Natural killer cell (primary cell): ENCODE data around the gene MCF2L. TPM values are rescaled to one million over a fixed set of nuclear protein-coding genes. Genes with fewer than 3 reads are reported as not detected.

Experiments
- ATAC-seq, 3 donors: fragments of 150-1000 bp in 2 of 3; fragments of 200-7000 bp in 1 of 3; cut with Tn5 transposase; 1 replicate in 1 of 3; 2 replicates in 2 of 3; pipeline ENCODE4 v1.10.0; 2021; ENCODE audit warnings: mild to moderate bottlenecking in 2 of 3, moderate library complexity in 2 of 3
- DNase-seq, 2 donors: peaks; one replicate each; pipeline versions ENCODE4 v3.0.0 to v3.0.0-alpha.2; 2013 to 2021; ENCODE audit warnings: mixed read lengths in 1 of 2
- H3K27ac ChIP-seq: one replicate; pipeline ENCODE4 v1.5.1; 2013; ENCODE audit warnings: mild to moderate bottlenecking, low read length
- H3K27me3 ChIP-seq: one replicate; pipeline ENCODE4 v1.6.1; 2013; ENCODE audit warnings: low read length; ENCODE audit not compliant: control insufficient read depth, insufficient read depth
- H3K36me3 ChIP-seq: one replicate; pipeline ENCODE4 v1.6.1; 2013; ENCODE audit warnings: low read length; ENCODE audit not compliant: control insufficient read depth, insufficient read depth
- H3K4me1 ChIP-seq: one replicate; pipeline ENCODE4 v1.6.1; 2013; ENCODE audit warnings: low read length; ENCODE audit not compliant: control insufficient read depth, insufficient read depth
- H3K4me3 ChIP-seq: one replicate; pipeline ENCODE4 v1.5.1; 2013; ENCODE audit warnings: low read length
- H3K9me3 ChIP-seq: one replicate; pipeline ENCODE4 v1.6.1; 2013; ENCODE audit warnings: low read length; ENCODE audit not compliant: control insufficient read depth, insufficient read depth
- H3K27ac Mint-ChIP-seq, 2 donors: one replicate each; pipeline ENCODE4 v1.8.0; 2022; ENCODE audit warnings: mild to moderate bottlenecking in 2 of 2, mixed read lengths in 2 of 2, moderate library complexity in 1 of 2
- H3K27me3 Mint-ChIP-seq, 2 donors: one replicate each; pipeline ENCODE4 v1.8.0; 2022; ENCODE audit warnings: low read depth in 2 of 2, mixed read lengths in 2 of 2
- H3K36me3 Mint-ChIP-seq: one replicate; pipeline ENCODE4 v1.8.0; 2022; ENCODE audit warnings: mixed read lengths
- H3K4me1 Mint-ChIP-seq, 2 donors: one replicate each; pipeline ENCODE4 v1.8.0; 2022; ENCODE audit warnings: mixed read lengths in 2 of 2
- H3K4me3 Mint-ChIP-seq: one replicate; pipeline ENCODE4 v1.8.0; 2022; ENCODE audit warnings: mild to moderate bottlenecking, moderate library complexity, mixed read lengths
- H3K9me3 Mint-ChIP-seq, 2 donors: one replicate each; pipeline ENCODE4 v1.8.0; 2022; ENCODE audit warnings: mixed read lengths in 2 of 2
- WGBS: methylation state at CpG from one replicate; pipeline ENCODE4 v1.1.7; 2013; ENCODE audit warnings: missing lambda C conversion rate; ENCODE audit not compliant: insufficient coverage; 5-methylcytosine and 5-hydroxymethylcytosine counted together
- intact Hi-C: fragments of 100-400 bp; cut with micrococcal nuclease; formaldehyde crosslinking; loops from one replicate; pipeline ENCODE4 v1.14.2; 2022
- total RNA-seq, 4 donors: library from RNA; stranded (reverse); fragments of 120-200 nt in 1 of 4; gene quantifications; one replicate each; pipeline versions ENCODE4 v1.2.3 to v1.2.4, GENCODE V29; 2013 to 2022
- TF ChIP-seq, protein P1 (sequence below): fragments of 200-600 bp; IDR thresholded peaks from one replicate; pipeline ENCODE4 v1.8.0; 2022; ENCODE audit warnings: antibody characterized with exemption

The MCF2L gene
- total RNA-seq, 3 donors from 2014 or later (not counting 1 experiment from before 2014, with no cell fraction given): 1.7 to 3.0 (median 3.0) TPM

DNA sequence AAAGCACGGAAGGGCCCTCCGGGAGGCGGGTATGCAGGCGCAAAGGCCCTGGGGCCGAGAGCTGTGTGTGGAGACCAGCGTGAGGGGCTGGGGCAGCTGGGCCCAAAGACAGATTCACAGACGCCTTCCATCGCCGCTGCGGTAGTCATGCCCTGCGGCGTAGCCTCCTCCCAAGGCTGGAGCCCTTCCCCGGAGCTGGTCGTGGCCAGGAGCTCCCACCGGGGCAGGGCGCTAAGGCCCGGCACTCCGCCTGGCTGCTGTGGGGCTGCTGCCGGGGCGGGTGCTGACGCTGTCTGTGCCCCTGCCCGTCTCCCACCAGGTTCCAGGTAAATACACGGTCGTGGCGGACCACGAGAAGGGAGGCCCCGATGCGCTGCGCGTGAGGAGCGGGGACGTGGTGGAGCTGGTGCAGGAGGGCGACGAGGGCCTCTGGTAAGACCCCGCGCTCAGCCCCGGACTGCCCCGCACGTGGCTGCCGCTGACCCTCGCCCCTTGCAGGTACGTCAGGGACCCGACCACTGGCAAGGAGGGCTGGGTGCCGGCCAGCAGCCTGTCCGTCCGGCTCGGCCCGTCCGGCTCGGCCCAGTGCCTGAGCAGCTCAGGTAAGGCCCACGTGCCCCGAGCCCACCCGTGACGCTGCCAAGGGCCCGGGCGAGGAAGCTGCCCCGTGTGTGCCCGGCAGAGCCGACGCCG, 127.2 kb downstream of the MCF2L start:
- TF ChIP-seq, protein P1, sequence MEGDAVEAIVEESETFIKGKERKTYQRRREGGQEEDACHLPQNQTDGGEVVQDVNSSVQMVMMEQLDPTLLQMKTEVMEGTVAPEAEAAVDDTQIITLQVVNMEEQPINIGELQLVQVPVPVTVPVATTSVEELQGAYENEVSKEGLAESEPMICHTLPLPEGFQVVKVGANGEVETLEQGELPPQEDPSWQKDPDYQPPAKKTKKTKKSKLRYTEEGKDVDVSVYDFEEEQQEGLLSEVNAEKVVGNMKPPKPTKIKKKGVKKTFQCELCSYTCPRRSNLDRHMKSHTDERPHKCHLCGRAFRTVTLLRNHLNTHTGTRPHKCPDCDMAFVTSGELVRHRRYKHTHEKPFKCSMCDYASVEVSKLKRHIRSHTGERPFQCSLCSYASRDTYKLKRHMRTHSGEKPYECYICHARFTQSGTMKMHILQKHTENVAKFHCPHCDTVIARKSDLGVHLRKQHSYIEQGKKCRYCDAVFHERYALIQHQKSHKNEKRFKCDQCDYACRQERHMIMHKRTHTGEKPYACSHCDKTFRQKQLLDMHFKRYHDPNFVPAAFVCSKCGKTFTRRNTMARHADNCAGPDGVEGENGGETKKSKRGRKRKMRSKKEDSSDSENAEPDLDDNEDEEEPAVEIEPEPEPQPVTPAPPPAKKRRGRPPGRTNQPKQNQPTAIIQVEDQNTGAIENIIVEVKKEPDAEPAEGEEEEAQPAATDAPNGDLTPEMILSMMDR: no peak
- H3K4me3 Mint-ChIP-seq: no peak overlapping the region
- H3K4me1 Mint-ChIP-seq: no peaks in the 10 kb centered on the region
- no peak for DNase-seq
- Histone ChIP-seq H3K4me1 (no peaks in the 10 kb centered on the region), H3K27me3 (no peaks in the 10 kb centered on the region), H3K9me3 (no peaks in the 10 kb centered on the region), H3K36me3 (no peaks in the 10 kb centered on the region), H3K27ac (no peak overlapping the region), H3K4me3 (no peak overlapping the region)
- ATAC-seq: no peak
- intact Hi-C loops: no loop called here
- no peak overlapping the region for H3K27ac Mint-ChIP-seq
- WGBS: 94% methylated on average over 61 of the region's 61 CpGs
- H3K9me3 Mint-ChIP-seq: no peaks in the 10 kb centered on the region
- no peaks in the 10 kb centered on the region for H3K36me3 Mint-ChIP-seq
- H3K27me3 Mint-ChIP-seq: peaks cover 0 to 11% of the 10 kb centered on the region in 2 donors

DNA sequence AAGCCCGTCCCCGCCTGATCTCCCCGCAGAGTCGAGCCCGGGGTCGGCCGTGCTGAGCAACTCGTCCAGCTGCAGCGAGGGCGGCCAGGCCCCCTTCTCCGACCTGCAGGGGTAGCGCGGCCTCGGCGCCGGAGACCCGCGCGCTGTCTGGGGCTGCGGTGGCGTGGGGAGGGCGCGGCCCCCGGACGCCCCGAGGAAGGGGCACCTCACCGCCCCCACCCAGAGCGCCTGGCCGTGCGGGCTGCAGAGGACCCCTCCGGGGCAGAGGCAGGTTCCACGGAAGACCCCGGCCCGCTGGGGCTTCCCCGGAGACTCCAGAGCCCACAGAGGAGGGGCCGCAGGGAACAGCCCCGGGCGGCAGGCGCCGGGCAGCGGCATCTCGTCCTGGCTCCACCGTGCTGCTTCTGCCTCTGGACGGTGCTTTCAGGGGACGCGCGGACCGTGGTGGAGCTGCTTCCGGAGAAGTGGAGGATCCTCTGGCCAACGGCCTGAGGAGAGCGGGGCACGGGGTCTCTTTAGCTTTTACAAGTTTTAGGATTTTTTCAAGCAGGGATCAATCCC, 127.8 kb downstream of the MCF2L start:
- Mint-ChIP-seq H3K9me3 (no peaks in the 10 kb centered on the region), H3K27ac (no peak overlapping the region), H3K27me3 (peaks cover 0 to 11% of the 10 kb centered on the region in 2 donors), H3K4me3 (no peak overlapping the region), H3K36me3 (no peaks in the 10 kb centered on the region), H3K4me1 (no peaks in the 10 kb centered on the region)
- H3K4me1 ChIP-seq: no peaks in the 10 kb centered on the region
- H3K9me3 ChIP-seq: no peaks in the 10 kb centered on the region
- TF ChIP-seq, protein P1: no peak
- 97% methylated on average over 52 of the region's 52 CpGs for WGBS
- DNase-seq: no peak
- ATAC-seq: no peak
- intact Hi-C loops: no loop called here
- no peaks in the 10 kb centered on the region for H3K27me3 ChIP-seq
- H3K4me3 ChIP-seq: no peak overlapping the region
- no peak overlapping the region for H3K27ac ChIP-seq
- H3K36me3 ChIP-seq: no peaks in the 10 kb centered on the region

DNA sequence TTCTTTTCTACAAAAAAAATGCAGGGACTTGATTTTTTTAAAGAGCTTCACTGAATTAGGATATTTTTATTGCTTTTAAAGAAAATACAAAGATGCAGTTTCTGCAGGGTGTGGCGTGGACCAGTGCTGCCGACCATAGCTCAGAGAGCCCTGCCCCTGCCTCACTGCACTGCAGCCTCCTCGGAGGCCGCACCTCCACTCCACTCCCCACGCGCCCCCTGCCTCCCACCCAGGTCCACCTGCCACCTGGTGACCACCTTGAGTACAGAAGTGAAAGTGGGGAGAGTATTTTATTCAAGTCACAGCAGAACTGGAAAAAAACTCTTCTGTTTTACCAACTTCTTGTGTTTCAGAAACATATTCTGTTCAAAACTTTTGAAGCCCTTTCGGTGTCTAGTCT, 128.6 kb downstream of the MCF2L start:
- H3K9me3 ChIP-seq: no peaks in the 10 kb centered on the region
- TF ChIP-seq, protein P1: no peak
- Mint-ChIP-seq H3K9me3 (no peaks in the 10 kb centered on the region), H3K4me1 (no peaks in the 10 kb centered on the region), H3K27me3 (peaks cover 0 to 11% of the 10 kb centered on the region in 2 donors), H3K36me3 (no peaks in the 10 kb centered on the region), H3K27ac (no peak overlapping the region), H3K4me3 (no peak overlapping the region)
- intact Hi-C loops: no loop called here
- DNase-seq (no peak), ATAC-seq (no peak)
- no peaks in the 10 kb centered on the region for H3K36me3 ChIP-seq
- H3K4me1 ChIP-seq: no peaks in the 10 kb centered on the region
- H3K27ac ChIP-seq: no peak overlapping the region
- WGBS: 93% methylated on average over 3 of the region's 7 CpGs
- no peaks in the 10 kb centered on the region for H3K27me3 ChIP-seq
- H3K4me3 ChIP-seq: no peak overlapping the region
